Measurements from ENCODE around the gene NOC2L.

NOC2L gene

GRCh38 chr1:985126-985525 is 26.1 kb upstream of the NOC2L start:
- H3K27ac ChIP-seq (ENCODE audit: low read depth, low read length) = no peak overlapping the region
- H3K36me3 ChIP-seq (ENCODE audit: control insufficient read depth, insufficient read depth, low read length) = no peaks in the 10 kb centered on the region
- no peaks in the 10 kb centered on the region for H3K4me1 ChIP-seq (ENCODE audit: control insufficient read depth, insufficient read depth, low read length)
- peaks cover 3% of the 10 kb centered on the region for H3K27me3 ChIP-seq (ENCODE audit: control insufficient read depth, insufficient read depth, low read length)
- no peak overlapping the region for H3K9ac ChIP-seq (ENCODE audit: low read length)
- no peak overlapping the region for H3K4me3 ChIP-seq (ENCODE audit: low read length)

- no peaks in the 10 kb centered on the region for H3K4me1 ChIP-seq (ENCODE audit: control insufficient read depth, insufficient read depth, low read length)
- H3K36me3 ChIP-seq (ENCODE audit: control insufficient read depth, insufficient read depth, low read length) = no peaks in the 10 kb centered on the region
- H3K27ac ChIP-seq (ENCODE audit: low read depth, low read length) = no peak overlapping the region
- no peak overlapping the region for H3K4me3 ChIP-seq (ENCODE audit: low read length)
- no peak overlapping the region for H3K9ac ChIP-seq (ENCODE audit: low read length)
- peaks cover 3% of the 10 kb centered on the region for H3K27me3 ChIP-seq (ENCODE audit: control insufficient read depth, insufficient read depth, low read length)
Measured at GRCh38 chr1:984476-984814, 25.4 kb upstream of the NOC2L start.

GRCh38 chr1:983798-984475 is 24.9 kb upstream of the NOC2L start:
- no peak overlapping the region for H3K27ac ChIP-seq (ENCODE audit: low read depth, low read length)
- no peaks in the 10 kb centered on the region for H3K36me3 ChIP-seq (ENCODE audit: control insufficient read depth, insufficient read depth, low read length)
- H3K4me3 ChIP-seq (ENCODE audit: low read length) = no peak overlapping the region
- no peak overlapping the region for H3K9ac ChIP-seq (ENCODE audit: low read length)
- H3K4me1 ChIP-seq (ENCODE audit: control insufficient read depth, insufficient read depth, low read length) = no peaks in the 10 kb centered on the region
- H3K27me3 ChIP-seq (ENCODE audit: control insufficient read depth, insufficient read depth, low read length) = peaks cover 3% of the 10 kb centered on the region

GRCh38 chr1:982765-983436 is 23.8 kb upstream of the NOC2L start:
- Histone ChIP-seq H3K27me3 (ENCODE audit: control insufficient read depth, insufficient read depth, low read length) (peaks cover 3% of the 10 kb centered on the region), H3K9ac (ENCODE audit: low read length) (no peak overlapping the region), H3K27ac (ENCODE audit: low read depth, low read length) (no peak overlapping the region), H3K4me1 (ENCODE audit: control insufficient read depth, insufficient read depth, low read length) (no peaks in the 10 kb centered on the region), H3K36me3 (ENCODE audit: control insufficient read depth, insufficient read depth, low read length) (no peaks in the 10 kb centered on the region), H3K4me3 (ENCODE audit: low read length) (no peak overlapping the region)

- H3K9ac ChIP-seq (ENCODE audit: low read length) = no peak within 1 kb of the TSS
- H3K4me3 ChIP-seq (ENCODE audit: low read length) = no peak within 1 kb of the TSS
- no peak within 1 kb of the TSS for H3K27ac ChIP-seq (ENCODE audit: low read depth, low read length)
- no peaks in the 10 kb centered on the region for H3K4me1 ChIP-seq (ENCODE audit: control insufficient read depth, insufficient read depth, low read length)
- H3K27me3 ChIP-seq (ENCODE audit: control insufficient read depth, insufficient read depth, low read length) = peaks cover 3% of the 10 kb centered on the region
- H3K36me3 ChIP-seq (ENCODE audit: control insufficient read depth, insufficient read depth, low read length) = no peaks in the 10 kb centered on the region
Measured at GRCh38 chr1:981955-982558, 23.0 kb upstream of the NOC2L start, which contains the start of gene PERM1. Gene PERM1 (minus strand): TSS chr1:982093. CDS start chr1:981029, 1,064 bp downstream.

GRCh38 chr1:981491-981954 is 22.5 kb upstream of the NOC2L start:
- Histone ChIP-seq H3K27me3 (ENCODE audit: control insufficient read depth, insufficient read depth, low read length) (peaks cover 3% of the 10 kb centered on the region), H3K4me3 (ENCODE audit: low read length) (no peak overlapping the region), H3K27ac (ENCODE audit: low read depth, low read length) (no peak overlapping the region), H3K36me3 (ENCODE audit: control insufficient read depth, insufficient read depth, low read length) (no peaks in the 10 kb centered on the region), H3K9ac (ENCODE audit: low read length) (no peak overlapping the region), H3K4me1 (ENCODE audit: control insufficient read depth, insufficient read depth, low read length) (no peaks in the 10 kb centered on the region)

- Histone ChIP-seq H3K9ac (ENCODE audit: low read length) (no peak overlapping the region), H3K27me3 (ENCODE audit: control insufficient read depth, insufficient read depth, low read length) (peaks cover 5% of the 10 kb centered on the region), H3K4me1 (ENCODE audit: control insufficient read depth, insufficient read depth, low read length) (peaks cover under 1% of the 10 kb centered on the region)
Measured at GRCh38 chr1:980602-981395, 21.7 kb upstream of the NOC2L start.

GRCh38 chr1:980137-980571 is 21.1 kb upstream of the NOC2L start:
- no peak overlapping the region for H3K9ac ChIP-seq (ENCODE audit: low read length)
- no peak overlapping the region for H3K27ac ChIP-seq (ENCODE audit: low read depth, low read length)
- H3K27me3 ChIP-seq (ENCODE audit: control insufficient read depth, insufficient read depth, low read length) = peaks cover 5% of the 10 kb centered on the region
- no peaks in the 10 kb centered on the region for H3K36me3 ChIP-seq (ENCODE audit: control insufficient read depth, insufficient read depth, low read length)
- peaks cover 2% of the 10 kb centered on the region for H3K4me1 ChIP-seq (ENCODE audit: control insufficient read depth, insufficient read depth, low read length)
- H3K4me3 ChIP-seq (ENCODE audit: low read length) = no peak overlapping the region

More at GRCh38 chr1:980602-981395, 21.7 kb upstream of the NOC2L start:
- Histone ChIP-seq H3K4me3 (ENCODE audit: low read length) (no peak overlapping the region), H3K36me3 (ENCODE audit: control insufficient read depth, insufficient read depth, low read length) (no peaks in the 10 kb centered on the region), H3K27ac (ENCODE audit: low read depth, low read length) (no peak overlapping the region)

- Histone ChIP-seq H3K9ac (ENCODE audit: low read length) (no peak overlapping the region), H3K27me3 (ENCODE audit: control insufficient read depth, insufficient read depth, low read length) (peaks cover 5% of the 10 kb centered on the region), H3K4me1 (ENCODE audit: control insufficient read depth, insufficient read depth, low read length) (peaks cover 2% of the 10 kb centered on the region), H3K36me3 (ENCODE audit: control insufficient read depth, insufficient read depth, low read length) (no peaks in the 10 kb centered on the region), H3K27ac (ENCODE audit: low read depth, low read length) (no peak overlapping the region), H3K4me3 (ENCODE audit: low read length) (no peak overlapping the region)
Measured at GRCh38 chr1:979744-980072, 20.7 kb upstream of the NOC2L start.

- Histone ChIP-seq H3K4me1 (ENCODE audit: control insufficient read depth, insufficient read depth, low read length) (peaks cover 2% of the 10 kb centered on the region), H3K27me3 (ENCODE audit: control insufficient read depth, insufficient read depth, low read length) (peaks cover 5% of the 10 kb centered on the region), H3K36me3 (ENCODE audit: control insufficient read depth, insufficient read depth, low read length) (no peaks in the 10 kb centered on the region), H3K4me3 (ENCODE audit: low read length) (no peak overlapping the region), H3K9ac (ENCODE audit: low read length) (no peak overlapping the region), H3K27ac (ENCODE audit: low read depth, low read length) (no peak overlapping the region)
Measured at GRCh38 chr1:978835-979743, 20.0 kb upstream of the NOC2L start.

- no peak overlapping the region for H3K27ac ChIP-seq (ENCODE audit: low read depth, low read length)
Measured at GRCh38 chr1:978069-978834, 19.2 kb upstream of the NOC2L start.

More at GRCh38 chr1:978069-978834, 19.2 kb upstream of the NOC2L start:
- H3K4me3 ChIP-seq (ENCODE audit: low read length) = no peak overlapping the region
- peaks cover 12% of the 10 kb centered on the region for H3K27me3 ChIP-seq (ENCODE audit: control insufficient read depth, insufficient read depth, low read length)
- H3K36me3 ChIP-seq (ENCODE audit: control insufficient read depth, insufficient read depth, low read length) = no peaks in the 10 kb centered on the region
- peaks cover 2% of the 10 kb centered on the region for H3K4me1 ChIP-seq (ENCODE audit: control insufficient read depth, insufficient read depth, low read length)
- H3K9ac ChIP-seq (ENCODE audit: low read length) = no peak overlapping the region

All from rectal smooth muscle tissue (tissue), 1 donor.